Measurements from ENCODE around the gene EPHA6.

GRCh38 chr3:97719156-97719821, 904.9 kb downstream of the EPHA6 start:
- TF ChIP-seq FOXA1 (IDR thresholded peaks at IDR 0.05) (no peak), L3MBTL2 (conservative IDR thresholded peaks at IDR 0.05) (no peak), FOXM1 (IDR thresholded peaks at IDR 0.05; ENCODE audit: borderline replicate concordance) (no peak), NFRKB (IDR thresholded peaks at IDR 0.05) (no peak), ARNT (IDR thresholded peaks at IDR 0.05) (no peak), ELF4 (IDR thresholded peaks at IDR 0.05) (no peak), HDGF (IDR thresholded peaks at IDR 0.05; ENCODE audit: borderline replicate concordance) (no peak)

All from HEK293T (cell line).